NCI-H1930 (cell line): ENCODE results near the gene TLR5.

Experiments used
- DNase-seq, 2 experiments: peaks; one replicate each; lab custom pipeline; 2025; lab: John Stamatoyannopoulos, UW

Gene TLR5

DNA sequence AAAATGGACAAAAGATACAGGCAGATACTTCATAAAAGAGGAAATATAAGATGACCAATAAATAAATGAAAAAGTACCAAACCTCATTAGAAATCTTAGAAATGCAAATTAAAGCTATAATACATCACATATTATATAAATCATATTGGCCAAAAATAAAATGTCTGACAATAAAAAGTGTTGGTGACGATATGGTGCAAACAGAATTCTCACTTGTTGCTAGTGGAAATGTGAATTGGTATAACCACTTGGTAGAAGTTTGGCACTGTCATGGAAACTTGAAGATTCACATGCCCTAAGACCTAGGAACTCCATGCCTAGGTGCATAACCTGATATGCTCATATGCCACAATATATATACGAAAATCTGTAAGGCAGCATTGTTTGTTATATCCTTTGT is 4.4 kb upstream of the TLR5 start:
- no peak for DNase-seq

DNA sequence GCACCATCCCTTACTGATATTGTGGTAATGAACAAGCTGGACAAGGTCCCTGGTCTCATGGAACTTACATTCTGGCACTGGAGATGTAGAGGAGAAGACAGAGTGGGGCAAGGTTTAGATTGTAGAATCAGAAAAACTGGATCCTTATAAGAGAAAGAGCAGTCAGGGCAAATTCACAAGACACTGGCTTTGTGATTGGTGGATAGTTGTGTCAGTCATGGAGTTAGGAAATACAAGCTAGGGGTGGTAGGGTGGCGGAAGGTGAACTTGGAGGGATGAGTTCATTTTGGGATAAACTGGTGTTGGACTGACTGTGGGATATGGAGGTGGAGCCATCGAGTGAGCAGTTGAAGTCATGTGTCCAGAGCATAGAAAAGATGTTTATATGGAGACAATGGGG is 3.7 kb upstream of the TLR5 start:
- DNase-seq, result no peak

DNA sequence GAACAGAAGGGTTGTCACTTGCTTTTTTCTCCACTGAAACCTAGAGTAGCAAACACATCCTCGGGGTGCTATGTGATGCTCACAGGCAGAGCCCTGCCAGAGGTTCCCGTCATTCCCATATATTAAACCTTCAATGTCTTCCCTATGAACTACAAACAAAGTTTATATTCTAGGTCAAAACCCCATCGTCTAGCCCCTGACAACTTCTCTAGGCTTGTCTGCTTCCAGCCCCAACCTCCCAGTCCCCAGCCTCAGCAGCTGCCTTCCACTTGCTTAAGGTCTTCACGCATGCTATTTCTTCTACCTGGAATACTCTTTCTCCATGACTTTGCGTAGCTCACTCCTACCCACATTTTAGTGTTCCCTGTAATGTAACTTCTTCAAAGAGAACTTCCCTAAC is 1.9 kb upstream of the TLR5 start:
- no peak for DNase-seq

DNA sequence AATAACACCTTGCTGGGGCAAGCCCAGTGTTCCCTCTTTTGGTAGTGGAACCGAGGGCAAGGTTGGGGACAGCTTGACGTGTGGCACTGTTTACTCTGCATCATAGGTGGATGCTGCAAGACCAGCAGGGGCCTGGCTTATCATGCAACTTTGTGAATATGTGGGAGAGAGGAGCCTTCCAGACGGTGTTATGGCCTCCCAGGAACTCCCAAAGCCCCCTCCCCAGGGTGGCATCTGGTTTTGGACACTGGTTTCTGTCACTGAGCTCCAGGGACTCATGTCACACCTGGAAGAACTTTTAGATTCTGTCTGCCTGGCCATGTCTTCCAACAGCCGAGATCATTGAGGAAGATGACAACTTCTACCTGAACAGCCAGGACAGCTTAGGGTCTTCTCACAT is 1.4 kb upstream of the TLR5 start:
- no peak for DNase-seq

DNA sequence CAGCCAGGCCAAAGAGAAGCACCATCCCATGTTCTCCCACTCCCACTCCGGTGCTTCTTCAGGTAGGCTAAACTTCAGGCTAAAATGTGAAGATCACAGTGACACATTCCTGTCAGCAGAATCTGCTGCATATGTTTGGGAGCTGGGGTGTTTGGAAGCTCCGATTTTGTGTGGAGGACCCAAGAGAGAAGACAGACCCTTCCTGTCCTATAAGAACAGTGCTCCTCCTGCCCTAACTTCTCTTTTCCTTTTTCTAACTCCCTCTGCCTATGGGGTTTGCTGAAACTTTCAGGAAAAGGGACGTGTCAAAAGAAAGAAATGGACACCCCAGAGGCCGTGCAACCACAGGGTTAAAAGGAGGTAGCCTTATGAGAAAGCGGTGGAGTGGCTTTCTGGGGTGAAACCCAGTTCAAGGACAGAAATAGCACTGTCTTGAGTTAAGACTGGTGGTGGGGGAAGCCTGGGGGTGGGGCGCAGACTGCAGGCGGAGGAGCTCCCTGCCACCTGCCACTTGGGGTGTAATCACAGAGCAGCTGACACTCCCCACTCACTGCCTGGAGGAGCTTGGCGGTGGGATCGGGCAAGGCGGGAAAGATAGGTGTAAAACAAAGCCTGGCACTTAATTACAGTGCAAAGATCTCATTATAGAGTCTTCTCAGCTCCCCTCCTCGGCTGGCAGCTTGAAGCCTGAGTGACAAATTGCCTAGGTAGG is 645 bp upstream of the TLR5 start:
- no peak for DNase-seq

DNA sequence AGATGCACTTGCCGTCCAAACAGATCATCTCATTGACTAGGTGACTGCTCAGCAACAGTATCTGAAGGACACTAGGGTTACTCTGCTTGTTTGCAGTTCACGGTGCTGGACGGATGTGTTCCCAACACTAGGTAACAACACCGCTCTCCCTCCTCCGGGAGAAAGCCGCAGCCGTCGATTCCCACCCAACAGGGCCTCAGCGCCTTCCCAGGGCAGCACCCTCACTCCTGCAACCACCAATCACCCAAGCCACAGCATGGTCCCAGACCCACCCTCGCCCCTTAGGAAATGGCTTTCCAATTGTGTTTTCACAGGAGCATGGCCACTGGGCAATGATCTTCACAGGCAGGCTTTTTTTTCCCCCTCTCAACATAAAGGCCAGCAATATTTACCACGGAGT is 779 bp downstream of the TLR5 start:
- no peak for DNase-seq

DNA sequence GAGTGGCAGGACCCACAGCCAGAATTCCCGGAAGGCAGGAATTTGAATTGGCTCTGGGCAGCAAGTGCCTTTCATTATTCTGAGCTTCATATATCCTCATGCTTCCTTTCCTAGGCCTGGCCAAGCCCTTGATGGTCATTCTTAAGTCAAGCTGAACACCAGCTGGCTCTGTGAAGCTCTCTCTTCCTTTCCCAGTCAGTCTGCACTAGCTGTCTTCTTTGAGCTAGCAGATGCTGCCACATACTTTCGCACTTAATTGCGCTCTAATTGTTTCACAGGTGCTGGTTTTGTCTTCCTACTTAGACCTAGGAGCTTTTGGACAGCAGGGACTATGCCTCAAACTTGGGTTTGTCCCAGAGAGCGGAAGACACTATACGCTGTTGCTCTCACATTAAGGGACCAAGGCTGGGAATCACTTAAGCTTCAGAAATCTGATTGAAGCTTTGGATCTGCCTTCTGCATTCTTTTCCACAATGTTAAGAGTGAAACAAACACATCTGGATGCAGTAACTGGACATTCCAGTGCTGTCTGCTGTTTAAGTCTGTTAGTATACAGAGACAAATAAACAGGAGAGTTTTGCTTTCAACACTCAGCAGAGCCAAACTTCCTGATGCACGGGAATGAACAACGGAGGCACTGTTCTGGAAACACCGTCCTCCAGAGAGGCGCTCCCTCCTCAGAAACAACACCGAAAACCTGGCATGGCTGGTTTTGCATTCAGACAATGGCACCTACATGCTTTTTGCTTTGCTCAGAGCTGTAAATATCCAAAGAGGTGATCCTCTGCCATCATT is 2.2 kb downstream of the TLR5 start:
- DNase-seq, result no peak

DNA sequence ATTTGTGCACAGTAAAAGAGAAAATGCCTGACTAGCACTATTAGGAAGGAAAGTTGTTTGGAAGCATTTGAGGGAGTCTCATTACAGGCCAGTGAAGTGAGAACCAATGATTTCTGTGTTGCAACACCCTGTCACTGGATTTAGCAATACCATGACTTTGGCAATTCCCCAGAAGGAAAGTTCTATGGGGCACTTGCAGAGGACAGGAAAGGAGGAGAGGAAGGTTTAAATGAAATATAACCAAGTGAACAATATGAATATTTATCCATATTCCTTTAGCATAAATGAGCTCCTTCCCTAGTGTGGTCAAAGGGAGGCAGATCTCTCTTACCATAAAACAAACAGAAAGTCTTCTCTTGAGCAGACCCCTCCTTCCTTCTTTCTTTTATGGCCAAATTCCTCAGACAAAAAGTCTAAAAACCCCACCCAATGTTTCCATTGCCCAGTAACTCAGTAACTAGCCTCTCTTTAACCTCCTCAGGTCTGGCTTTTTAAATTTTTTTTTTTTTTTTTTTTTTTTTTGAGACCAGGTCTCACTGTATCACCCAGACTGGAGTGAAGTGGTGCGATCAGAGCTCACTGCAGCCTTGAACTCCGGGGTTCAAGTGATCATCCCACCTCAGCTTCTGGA is 5.5 kb downstream of the TLR5 start:
- no peak for DNase-seq

DNA sequence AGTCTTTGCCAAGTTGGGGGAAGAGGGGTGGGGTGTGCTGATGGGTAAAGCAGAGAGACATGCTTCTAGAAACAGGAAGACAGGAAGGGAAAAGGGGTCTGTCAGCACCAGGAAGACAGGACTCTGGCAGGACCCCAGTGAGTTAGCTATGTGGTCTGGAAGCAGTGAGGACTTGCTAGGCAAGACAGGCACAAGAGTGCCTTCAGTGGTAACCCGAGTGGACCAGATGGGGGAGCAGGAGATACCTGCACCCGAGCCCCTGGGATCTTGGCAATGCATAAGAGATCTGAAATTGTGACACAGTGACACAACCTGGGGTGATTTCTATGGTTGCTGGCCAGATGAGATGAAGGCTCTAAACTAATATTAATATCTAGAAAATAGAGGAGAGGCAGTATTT is 7.0 kb downstream of the TLR5 start:
- no peak for DNase-seq

DNA sequence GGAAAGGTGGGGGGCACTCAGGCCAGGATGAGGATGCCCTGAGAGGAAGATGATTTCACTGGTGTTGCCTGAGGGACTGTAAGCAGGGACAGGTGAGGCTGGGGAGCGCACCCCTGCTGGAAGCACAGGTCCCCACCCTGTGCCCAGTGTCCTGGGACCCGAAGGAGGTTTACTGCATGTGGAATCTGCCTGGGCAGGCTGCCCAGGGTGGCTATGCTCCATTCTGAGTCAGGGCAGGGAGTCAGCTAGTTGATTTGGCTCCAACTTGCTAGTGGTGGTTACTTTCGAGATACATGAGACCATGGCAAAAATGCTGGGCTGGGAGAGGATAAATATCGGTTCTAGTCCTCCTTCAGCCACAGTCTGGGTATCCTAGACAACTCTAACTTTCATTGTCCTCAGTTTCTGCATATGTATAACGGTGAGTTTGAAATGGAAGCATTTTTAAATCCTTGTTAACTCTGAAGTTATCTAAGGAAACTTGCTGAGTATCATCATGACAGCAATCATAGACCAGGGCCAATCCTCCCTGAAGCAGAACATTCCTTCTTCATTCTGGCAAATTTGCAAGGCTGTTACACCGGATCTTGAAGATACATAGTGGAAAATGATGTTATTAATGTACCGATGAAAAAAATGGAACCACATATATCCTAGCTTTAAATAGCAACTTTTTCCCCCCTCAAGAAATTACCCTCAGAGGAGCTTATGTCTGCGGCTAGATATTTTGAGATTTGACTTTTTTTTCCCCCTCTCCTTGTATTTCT is 7.7 kb downstream of the TLR5 start:
- DNase-seq, result no peak

DNA sequence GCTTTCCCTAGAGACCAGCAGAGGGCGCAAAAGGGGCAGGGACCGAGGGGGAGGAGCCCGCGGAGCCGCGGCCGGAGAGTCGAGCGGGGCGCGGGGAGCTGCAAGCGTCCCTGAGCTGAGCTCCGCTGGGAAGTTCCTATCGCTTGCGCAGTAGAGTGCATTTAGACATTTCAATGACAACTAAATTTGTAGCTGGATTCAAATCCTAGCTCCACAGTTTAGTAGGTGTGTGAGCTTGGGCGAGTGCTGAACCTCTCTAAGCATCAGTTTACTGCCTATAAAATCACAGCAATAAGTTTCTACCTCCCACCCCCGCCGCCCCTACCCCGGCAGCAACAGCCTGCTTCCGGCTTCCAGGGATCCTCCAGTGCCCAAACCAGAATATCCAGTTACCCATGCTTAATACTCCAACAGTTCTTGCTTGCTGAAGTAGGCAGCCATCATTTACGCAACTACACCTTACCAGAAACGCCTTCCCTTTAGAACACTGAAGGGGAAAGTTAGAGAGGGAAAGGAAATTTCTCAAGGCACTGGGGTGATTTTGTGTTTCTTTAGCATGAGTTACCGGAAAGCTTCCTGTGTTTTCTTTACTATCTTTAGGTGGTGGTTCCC is 9.1 kb downstream of the TLR5 start:
- DNase-seq, result peak; percentile 57 to 66

DNA sequence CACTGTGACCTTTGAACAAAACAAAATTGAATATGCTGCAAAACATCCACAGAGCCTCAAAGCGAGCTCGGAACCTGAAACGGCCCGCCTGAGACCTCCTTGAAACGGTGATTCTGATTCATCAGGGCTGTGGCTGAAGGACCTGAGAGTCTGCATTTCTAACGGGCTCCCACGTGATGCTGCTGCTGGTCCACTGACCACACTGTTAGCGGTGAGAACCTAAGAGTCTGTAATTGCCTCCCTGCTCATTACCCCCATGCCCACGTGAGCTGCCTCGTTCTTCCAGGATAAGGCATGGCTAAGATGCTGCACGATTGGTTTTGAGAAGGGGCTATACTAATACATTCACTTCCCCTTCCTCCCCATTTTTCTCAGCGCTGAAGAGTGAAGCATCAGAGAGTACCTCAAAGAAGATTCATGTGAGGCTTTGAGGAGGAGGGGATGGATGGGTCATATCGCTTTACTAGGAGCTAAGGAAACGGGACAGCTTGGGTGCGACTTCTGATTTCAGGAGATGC is 9.7 kb downstream of the TLR5 start:
- DNase-seq, result no peak

DNA sequence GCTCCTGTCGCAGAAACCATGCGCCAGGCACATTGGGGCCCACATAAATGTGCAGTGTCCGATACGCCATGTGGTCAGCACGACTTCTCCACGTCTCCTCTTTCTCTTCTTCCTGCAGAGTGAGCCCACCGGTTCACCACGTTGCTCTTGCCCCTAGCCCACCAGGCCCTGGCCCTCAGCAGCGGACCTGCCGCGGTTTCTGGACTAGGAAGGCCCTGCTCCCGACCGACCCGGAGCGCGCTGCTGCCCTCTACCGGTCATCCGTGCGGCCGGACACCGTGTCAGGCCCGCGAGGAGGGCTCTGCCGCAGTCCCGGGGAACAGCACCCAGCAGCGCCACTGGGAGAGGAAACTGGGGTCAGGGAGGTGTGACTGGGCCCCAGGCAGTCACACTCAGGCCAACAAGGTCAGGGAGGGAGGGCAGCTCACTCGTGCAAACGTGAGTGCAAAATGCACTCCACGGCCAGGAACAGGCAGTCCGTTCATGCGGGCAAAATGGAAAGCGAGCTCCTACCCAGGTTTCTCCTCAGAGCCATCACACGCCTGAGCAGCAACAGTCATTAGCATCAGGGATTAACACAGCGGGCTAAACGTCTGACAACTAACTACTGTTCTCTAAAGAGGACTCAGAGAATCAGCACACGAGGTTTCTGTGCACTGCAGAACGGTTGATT is 13.7 kb downstream of the TLR5 start:
- no peak for DNase-seq

DNA sequence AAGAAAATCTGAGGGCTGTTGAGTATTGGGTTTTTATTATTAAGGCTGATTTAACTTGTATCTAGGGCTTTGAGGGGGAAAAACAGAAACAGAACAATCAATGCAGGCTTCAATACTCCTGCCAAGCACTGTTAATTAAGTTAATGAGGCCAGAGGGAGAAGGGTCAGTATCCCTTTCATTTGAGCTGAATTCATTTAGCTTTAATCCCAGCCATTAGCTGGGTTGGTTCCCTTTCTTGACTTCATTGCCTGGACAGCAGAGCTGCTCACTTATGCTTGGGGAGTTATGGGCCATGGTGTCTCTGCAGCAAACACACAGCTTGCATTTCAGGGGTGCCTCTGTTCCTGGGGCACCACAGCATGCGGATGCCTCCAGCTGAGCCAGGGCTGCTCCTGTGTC is 16.3 kb downstream of the TLR5 start:
- no peak for DNase-seq

DNA sequence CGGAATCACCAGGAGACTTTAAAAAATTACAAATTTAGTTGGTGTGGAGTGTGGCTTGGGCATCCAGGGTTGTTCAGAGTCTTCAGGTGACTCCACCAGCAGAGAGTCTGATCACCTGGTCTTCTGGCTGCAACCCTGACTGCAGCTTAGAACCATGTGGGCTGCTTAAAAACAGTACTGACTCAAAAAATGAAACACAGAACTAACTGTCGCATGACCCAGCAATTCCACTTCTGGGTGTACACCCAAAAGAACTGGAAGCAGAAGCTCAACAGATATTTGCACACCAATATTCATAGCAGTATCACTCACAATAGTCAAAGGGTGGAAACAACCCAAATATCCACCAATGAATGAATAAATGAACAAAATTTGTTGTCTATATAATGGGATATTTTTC is 17.3 kb downstream of the TLR5 start:
- no peak for DNase-seq

DNA sequence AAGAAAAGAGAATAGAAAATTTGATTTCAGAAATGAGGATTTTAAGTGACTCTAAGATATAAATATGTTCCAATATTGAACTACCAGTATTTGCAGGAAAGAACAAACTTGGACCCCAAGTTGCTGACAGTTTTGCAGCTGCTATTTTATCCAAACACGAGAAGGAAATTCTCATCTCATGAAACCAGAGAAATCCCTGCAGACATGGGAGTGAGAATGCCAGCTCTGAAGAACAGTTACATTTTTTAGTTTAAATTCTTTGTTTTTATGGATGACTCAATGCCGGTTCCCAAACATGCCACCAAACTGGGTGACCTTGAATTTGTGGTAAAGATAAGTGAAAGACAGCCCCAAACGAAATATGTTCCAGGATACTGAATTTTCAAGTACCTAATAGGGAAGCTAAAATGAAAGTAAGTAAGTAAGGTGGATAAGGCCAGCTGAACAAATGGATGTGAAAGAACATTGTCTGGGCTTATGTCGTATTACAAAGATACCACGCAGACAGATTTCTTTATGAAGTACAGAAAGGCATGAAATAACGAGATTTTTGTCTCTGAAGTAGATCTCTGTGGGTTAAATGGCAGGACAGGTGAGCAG is 19.9 kb downstream of the TLR5 start:
- DNase-seq, result no peak

DNA sequence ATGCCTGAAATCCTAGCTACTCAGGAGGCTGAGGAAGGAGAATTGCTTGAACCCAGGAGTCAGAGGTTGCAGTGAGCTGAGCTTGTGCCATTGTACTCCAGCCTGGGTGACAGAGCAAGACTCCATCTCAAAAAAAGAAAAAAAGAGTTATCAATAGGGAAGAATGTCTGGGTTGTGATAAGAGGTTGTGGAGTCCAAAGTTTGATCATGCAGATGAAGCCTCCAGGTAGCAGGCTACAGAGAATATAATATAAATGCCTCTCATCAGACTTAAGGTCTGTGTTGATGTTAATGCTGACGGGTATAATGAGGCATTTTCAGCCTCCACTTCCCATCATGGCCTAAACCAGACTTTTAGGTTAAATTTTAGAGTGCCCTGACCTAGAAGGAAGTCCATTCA is 24.6 kb downstream of the TLR5 start:
- no peak for DNase-seq

DNA sequence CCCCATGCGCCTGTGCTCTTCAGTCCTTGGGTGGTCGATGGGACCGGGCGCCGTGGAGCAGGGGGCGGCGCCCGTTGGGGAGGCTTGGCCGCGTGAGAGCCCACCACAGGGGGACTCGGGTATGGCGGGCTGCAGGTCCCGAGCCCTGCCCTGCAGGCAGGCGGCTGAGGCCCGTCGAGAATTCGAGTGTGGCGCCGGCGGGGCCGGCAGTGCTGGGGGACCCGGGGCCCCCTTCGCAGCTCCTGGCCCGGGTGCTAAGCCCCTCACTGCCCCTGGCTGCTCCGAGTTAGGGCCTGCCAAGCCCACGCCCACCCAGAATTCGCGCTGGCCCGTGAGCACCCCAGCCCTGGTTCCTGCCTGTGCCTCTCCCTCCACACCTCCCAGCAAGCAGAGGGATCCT is 26.1 kb downstream of the TLR5 start:
- DNase-seq, result no peak

DNA sequence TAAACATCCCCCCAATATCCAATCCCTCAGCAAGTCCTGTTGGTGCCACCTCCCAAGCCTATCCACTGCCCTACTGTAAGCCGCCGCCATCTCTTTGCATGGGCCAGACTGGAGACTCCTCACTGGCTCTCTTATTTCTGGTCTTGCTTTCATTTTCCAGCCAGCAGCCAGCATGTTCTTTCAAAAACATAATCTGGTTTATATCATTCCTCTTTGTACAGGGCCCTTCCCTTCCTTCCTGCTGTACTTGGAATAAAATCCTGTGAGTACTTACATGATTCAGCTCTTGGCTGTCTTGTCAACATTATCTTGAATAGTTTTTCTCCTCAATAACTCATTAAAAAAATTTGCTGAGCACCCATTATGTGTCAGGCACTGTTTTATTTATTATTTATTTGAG is 28.2 kb downstream of the TLR5 start:
- DNase-seq, result no peak

DNA sequence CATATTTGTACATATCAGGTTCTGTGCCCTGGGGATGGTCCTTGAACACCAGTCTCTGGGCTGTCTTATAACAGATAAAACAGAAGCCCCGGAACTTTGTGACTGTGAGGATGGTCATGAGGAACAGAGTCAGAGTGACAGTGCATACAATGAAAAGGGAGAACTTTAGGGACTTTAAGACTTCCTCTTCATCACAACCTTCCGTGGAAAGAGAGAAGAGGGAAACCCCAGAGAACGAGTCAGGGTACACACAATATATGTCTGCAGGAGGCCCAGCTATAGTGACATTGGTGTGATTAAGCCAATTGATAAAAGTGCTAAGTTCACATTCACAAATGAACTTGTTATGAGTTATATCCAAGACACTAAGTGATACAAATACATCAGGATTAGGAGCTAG is 32.1 kb downstream of the TLR5 start:
- no peak for DNase-seq

DNA sequence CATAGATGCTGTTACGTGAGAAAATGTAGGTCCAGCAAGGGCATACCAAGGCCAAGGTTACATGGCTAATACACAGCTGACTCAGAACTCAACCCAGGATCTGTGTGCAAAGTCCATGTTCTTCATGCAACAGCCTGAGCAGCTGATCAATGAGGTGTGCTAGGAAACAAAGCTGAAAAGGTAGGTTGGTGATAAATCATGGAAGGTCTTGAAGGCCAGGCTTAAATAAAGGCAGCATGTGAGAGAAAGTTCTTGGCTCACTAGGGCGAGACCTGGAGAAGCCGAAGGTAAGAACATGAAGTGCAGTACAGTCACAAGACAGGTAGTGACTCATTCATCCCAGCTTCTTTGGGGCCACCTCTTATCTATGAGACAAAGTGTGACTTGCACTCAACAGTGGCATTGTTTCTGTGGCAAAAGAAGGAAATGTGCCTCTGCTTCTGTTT is 33.4 kb downstream of the TLR5 start:
- no peak for DNase-seq
